Measurements from ENCODE around the gene LRRC37A2.
"Not testable (repeated sequence)": the region's sequence is repeated elsewhere in the genome, so short reads cannot be mapped to it uniquely, and the experiment has no call there.

The LRRC37A2 gene

DNA sequence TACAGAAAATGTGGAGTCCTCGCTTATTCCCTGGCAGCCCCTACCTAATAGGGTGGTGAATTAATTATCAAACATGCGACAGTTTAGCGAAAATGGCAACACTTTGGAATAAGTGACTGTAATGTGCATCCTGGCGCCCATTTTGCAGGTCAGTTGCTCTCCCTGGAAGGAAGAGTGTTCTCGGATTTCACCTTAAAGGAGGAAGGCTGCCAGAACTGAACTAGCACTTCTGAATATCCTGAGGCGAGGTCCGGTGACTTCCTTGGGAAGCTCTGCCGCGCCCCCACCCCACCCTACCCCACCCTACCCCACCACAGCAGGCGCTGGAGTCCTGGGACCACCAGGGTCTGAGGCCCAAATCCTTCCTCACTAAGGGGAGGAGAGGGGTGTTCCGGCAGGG lies at the start of gene LRRC37A2:
TSS of gene LRRC37A2 (plus strand) at position 301 of the 400 bp plus-strand sequence. CDS start 245 bp downstream, outside the sequence.
- DNase-seq (ENCODE audit: low spot score): not testable (repeated sequence)

DNA sequence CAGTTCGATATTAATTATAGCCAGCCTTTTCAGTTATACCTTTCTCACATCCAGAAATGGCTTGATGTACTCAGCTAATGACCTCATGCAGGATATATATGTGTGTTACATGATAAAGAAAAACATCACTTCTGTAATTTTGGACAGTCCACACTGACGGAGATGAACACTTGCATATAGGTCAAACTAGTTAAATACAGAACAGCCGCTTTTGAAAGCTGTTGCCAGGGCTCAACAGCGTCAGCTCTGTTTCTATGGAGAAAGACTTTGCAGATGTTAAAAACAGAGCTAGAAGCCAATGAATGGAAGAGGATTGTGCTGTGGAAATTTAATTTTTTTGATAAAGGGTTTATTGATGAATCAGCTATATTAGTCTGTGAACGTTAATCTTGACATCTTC lies 44.6 kb upstream of the LRRC37A2 start:
- not testable (repeated sequence) for DNase-seq (ENCODE audit: low spot score)

DNA sequence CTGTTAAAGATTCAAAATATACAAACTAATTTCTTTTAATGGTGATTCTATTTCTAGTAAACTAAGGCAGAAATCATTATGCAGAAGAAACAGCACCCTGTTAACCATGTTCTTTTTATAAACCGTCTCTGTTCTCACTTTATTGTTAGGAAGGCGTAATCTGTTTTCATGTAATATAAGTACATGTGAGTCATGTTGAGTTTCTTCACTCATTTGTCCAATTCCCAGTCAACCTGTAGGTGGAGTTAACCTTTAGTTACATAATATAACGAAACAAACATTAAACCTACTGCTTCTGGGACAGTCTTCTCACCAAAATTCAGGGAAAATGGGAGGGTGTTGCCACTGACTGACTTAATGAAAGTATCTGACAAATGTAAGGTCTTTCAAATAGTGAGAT lies 37.8 kb upstream of the LRRC37A2 start:
- DNase-seq (ENCODE audit: low spot score): not testable (repeated sequence)

DNA sequence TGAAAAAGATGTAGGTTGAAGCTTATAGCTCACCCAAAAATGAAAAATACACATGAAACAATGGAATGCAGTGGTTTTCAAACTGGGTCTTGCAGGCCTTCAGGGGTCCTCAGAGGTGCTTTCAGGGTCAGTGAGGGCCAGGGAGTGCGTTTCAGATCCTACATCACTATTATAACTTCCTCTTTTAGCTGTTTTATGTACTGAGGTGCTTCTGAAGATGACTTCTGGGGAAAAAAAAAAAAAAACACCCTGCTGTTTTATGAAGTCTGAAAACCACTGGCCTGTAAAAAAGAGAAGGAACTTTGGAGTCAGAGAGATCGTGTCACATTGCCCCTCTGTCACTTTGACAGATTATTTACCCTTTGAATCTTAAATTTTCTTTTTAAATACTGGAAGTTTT lies 36.7 kb upstream of the LRRC37A2 start:
- DNase-seq (ENCODE audit: low spot score): not testable (repeated sequence)

DNA sequence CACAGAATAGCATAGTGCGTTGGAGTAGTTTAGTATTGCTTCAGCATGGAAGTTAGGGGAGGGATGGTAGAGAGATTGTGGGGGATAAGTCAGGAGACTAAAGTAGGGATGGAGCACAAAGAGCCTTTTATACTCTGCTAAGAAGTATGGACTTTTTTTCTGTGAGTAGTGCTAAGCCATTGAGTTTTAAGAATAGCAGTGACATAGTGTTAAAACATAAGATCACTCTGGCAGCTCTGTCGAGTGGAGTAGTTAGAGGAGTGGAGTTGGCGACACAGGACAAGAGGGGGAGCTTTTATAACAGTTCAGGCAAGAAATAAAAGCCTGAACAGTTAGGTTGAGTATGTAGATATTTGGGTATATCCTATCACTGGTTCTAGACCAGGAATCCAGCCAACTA lies 33.4 kb upstream of the LRRC37A2 start:
- not testable (repeated sequence) for DNase-seq (ENCODE audit: low spot score)

DNA sequence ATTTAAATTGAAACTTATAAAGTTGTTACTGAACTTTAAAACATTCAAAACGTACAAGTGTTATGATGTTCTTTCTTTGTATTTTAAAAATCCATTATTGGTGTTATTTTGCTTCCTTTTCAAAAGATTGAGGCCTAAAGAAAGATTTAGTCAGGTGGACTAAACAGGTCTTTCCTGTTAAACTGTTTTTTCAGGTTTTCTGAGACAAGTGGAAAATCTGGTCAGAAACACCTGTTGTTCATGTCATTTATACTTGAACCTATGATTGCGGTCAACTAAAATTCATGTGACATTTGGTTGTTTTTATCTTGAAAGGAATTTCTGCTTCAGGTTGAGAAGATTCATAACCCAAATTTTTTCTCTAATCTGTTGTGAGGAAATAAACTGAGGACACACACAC lies 31.0 kb upstream of the LRRC37A2 start:
- not testable (repeated sequence) for DNase-seq (ENCODE audit: low spot score)

DNA sequence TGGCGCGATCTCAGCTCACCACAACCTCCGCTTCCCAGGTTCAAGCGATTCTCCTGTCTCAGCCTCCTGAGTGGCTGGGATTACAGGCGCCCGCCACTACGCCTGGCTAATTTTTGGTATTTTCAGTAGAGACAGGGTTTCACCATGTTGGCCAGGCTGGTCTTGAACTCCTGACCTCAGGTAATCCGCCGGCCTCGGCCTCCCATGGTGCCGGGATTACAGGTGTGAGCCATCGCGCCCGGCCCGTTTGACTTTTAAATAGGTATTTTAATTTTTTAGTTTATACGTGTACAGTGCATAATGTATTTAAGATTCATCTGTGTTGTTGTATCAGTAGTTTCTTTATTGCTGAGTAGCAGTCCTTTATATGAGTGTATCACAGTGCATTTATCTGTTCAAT lies 20.2 kb upstream of the LRRC37A2 start:
- not testable (repeated sequence) for DNase-seq (ENCODE audit: low spot score)

DNA sequence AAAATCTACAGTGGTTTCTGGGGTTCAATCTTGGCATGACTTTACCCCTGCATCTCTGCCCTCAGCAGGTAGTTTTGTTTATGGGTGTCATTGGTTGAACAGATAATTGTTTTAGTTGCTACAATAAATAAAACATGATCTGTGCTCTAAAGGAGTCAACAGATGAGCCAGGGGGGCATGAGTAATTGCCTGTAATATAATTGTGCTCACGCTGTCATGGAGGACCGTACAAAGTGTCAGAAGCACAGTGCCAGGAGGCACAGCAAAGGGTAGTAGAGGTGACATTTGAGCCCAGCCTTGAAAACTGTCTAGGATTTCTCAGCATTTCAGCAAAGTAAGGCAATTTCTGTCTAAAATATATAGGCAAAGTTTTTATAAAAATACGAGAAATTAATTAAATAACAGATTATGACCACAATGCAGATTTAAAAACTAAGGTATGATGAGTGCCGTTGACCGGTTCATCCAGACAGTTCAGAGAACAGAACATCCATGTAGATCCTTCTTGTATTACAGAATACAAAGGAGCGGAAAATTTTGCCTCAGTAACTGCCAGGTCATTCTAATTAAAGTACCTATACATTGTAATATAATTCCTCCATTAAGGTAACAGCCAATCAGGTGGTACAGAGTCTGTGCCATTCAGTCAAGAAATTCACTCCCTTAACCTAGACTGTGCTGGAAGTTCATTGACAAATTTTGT lies 12.7 kb upstream of the LRRC37A2 start:
- not testable (repeated sequence) for DNase-seq (ENCODE audit: low spot score)

DNA sequence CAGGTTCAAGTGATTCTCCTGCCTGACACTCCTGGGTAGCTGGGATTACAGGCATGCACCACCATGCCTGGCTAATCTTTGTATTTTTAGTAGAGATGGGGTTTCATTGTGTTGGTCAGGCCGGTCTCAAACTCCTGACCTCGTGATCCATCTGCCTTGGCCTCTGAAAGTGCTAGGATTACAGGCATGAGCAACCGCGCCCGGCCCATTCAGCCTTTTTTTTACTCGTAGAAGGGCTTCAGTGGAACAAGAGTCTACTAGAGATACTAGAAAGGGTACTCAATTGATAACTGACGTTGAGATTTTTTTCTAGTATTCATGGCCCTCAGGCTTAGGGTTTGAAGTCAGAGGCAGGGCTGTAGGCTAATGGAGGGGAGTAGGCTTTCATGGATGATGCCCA lies 6.4 kb upstream of the LRRC37A2 start:
- not testable (repeated sequence) for DNase-seq (ENCODE audit: low spot score)

DNA sequence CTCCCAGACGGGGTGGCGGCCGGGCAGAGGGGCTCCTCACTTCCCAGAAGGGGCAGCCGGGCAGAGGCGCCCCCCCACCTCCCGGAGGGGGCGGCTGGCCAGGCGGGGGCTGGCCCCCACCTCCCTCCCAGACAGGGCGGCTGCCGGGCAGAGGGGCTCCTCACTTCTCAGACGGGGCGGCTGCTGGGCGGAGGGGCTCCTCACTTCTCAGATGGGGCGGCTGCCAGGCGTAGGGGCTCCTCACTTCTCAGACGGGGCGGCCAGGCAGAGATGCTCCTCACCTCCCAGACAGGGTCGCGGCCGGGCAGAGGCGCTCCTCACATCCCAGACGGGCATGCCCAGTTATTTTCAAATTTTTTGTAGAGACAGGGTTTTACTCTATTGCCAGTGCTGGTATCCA lies 22.4 kb downstream of the LRRC37A2 start:
- DNase-seq (ENCODE audit: low spot score): not testable (repeated sequence)

DNA sequence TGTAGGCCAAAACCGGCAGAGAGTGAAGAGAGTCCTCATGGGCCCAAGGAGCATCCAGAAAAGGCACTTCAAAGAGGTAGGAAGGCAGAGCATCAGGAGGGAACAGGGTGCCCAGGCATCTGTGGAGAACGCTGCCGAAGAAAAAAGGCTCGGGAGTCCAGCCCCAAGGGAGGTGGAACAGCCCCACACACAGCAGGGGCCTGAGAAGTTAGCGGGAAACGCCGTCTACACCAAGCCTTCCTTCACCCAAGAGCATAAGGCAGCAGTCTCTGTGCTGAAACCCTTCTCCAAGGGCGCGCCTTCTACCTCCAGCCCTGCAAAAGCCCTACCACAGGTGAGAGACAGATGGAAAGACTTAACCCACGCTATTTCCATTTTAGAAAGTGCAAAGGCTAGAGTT lies 36.3 kb downstream of the LRRC37A2 start:
- not testable (repeated sequence) for DNase-seq (ENCODE audit: low spot score)

DNA sequence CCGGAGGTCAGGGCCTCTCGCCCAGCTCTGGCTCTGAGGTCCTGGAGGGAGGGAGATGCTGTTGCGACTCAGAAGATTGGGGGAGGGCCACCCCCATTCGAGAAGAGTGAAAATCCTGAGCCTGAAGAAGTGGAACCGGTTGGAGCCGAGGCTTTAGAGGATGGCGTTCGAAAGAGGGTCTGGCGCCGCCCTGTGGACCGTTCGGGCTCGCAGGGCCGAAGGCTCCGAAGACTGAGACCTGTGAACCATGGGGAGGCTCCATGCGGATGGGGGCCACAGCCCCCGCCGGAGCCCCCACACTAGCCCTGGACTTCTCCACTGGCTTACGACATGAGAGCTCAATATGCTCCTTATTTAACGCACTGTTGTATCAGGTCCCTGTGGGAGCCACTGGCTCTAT lies 46.9 kb downstream of the LRRC37A2 start:
- DNase-seq (ENCODE audit: low spot score): not testable (repeated sequence)

DNA sequence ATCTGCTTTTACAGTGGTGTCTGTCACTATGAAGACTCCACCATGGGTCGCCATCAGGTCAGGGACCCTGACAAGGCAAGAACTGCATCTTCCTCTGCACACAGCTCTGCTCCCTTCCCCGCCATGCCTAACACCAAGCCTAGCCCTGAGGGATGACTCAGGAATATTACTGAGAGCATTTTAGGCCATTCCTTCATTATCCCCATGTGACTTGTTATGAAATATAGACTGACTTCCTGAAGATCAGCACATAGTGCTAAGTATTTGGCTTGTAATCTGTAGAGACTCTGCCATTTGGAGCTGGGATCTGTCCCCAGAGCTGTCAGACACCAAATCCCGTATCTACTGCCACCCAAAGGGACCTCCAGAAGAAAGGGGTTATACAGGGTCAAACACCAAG lies 47.8 kb downstream of the LRRC37A2 start:
- not testable (repeated sequence) for DNase-seq (ENCODE audit: low spot score)

DNA sequence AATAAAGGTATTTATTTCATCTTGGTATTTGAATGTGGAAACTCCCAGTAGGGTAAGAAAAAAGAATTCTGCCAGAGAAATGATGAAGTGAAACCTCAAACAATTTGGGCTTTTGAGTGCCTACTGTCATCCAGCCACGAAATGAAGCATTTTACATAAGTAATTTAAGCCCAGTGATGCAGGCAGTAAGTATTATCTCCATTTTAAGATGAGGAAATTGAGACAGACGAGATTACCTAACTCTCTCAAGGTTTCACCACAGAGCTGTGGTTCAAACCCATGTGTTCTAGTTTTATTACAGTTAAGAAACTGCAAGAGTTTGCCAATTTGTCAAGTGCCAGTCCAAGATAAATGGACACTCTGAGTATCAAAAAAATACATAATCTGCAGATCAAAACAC lies 54.0 kb downstream of the LRRC37A2 start:
- DNase-seq (ENCODE audit: low spot score): not testable (repeated sequence)

DNA sequence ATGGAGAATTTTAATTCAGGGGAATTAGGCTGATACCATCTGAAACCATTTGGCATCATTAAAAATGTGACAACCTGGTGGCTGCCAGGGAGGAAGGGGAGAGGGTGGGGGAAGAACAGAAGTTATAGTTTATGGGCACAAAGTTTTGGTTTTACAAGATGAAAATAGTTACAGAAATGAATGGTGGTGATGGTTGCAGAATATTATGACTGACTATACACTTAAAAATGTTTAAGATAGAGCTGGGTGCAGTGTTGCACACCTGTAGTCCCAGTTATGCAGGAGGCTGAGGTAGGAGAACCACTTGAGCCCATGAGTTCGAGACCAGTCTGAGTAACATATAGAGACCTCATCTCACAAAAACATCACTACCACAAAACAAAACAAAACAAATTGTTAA lies 54.7 kb downstream of the LRRC37A2 start:
- DNase-seq (ENCODE audit: low spot score): not testable (repeated sequence)

DNA sequence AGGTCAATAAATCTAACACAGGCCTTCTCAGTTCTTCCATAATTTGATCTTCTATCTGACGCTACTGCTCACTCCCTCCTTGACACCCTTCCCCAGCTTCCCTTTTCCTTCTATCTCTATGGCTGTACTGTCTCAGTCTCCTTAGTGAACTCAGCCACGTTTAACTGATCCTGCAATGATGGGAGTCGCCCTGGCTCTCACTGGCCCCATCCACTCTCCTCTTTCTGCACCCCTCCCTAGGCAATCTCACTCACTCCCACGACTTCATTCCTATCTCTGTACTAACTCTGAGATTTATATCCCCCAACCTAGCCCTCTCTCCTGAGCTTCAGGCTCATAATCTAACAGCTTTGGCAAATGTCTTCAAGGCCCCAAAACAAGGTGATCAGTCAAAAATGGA lies 59.5 kb downstream of the LRRC37A2 start:
- not testable (repeated sequence) for DNase-seq (ENCODE audit: low spot score)

DNA sequence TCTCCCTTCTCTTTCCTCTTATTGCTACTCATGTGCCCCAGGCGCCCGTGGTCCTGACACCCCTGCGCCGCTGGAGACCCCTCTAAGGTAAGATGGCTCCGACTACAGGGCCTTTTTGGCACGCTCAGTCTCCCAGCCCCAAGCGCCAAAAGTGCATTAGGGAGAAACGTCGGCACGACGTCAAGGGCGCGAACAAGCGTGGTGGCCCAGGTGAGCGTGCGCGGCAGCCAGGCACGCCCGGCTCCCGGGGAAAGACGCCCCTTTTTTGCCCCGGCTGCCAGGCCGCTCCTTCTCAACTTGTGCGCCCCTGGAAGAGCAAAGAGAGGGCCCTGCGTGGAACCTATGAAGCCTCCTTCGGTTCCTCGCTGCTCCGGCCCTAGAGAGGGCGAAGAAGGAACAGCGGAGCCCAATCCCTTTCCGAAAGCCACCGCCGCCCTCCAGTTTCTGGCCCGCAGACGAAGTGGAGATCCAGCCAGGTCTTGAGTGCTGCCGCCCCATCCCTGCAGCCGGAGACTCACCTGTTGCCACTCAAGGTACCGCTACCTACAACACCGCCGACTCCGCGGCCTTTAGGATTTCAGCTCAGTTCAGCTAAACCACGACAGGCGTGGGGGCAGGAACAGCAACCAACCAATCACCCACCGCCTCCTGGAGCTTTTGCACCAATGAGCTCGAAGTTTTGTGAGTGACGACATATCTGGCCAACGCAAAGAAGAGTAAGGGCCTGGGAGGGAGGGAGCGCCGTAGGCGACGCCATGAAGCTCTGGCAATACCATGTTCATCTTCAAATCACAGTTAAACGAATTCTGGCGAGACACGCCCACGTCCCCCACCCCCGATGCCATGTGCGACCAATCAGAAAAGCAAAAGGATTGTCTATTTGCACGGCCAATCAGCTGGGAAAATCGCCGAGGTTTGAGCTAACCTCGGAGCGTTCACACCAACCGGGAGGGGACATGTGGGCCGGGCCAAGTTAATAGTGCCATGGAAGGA lies 67.1 kb downstream of the LRRC37A2 start, which contains the start of gene ARL17A:
TSS of gene ARL17A (minus strand) at position 609 of the 993 bp plus-strand sequence. CDS start 3,369 bp downstream, outside the sequence.
- DNase-seq (ENCODE audit: low spot score): not testable (repeated sequence)

DNA sequence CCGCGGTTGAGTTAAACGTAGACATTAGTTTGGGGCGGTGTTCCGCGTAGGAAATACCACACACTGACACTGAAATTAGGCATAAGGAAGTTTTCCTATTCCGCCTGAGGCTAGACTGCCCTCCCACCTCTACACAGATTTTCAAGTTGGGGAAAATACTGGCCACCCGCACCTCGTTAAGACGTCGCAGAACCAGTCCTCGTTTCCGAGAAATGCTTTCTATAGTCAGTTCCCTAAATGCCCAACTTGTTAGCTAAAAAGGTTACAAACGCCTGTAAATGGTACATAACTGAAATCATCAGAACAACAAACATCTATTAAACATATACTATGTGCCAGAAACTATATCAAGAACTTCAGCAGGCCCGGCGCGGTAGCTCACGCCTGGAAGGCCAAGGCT lies 67.8 kb downstream of the LRRC37A2 start:
- not testable (repeated sequence) for DNase-seq (ENCODE audit: low spot score)

DNA sequence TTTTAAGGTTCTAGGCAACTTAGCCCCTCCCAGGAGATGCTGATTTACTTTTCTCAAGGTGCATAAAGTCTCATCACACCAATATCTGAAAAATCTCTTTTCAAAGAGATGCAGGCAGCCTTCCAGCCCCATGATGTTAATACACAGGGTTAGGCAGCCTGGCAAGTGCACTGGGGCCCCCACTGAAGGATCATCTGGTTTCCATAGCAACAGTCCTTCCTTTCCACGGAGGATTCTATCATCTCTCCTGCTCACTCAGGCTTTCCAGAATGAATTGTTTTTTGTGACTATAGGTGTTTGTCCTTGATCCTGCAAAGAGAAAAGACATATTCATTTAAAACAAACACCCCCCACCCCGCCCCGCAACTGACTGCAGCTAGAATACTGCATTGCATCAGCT lies 73.2 kb downstream of the LRRC37A2 start:
- DNase-seq (ENCODE audit: low spot score): not testable (repeated sequence)

DNA sequence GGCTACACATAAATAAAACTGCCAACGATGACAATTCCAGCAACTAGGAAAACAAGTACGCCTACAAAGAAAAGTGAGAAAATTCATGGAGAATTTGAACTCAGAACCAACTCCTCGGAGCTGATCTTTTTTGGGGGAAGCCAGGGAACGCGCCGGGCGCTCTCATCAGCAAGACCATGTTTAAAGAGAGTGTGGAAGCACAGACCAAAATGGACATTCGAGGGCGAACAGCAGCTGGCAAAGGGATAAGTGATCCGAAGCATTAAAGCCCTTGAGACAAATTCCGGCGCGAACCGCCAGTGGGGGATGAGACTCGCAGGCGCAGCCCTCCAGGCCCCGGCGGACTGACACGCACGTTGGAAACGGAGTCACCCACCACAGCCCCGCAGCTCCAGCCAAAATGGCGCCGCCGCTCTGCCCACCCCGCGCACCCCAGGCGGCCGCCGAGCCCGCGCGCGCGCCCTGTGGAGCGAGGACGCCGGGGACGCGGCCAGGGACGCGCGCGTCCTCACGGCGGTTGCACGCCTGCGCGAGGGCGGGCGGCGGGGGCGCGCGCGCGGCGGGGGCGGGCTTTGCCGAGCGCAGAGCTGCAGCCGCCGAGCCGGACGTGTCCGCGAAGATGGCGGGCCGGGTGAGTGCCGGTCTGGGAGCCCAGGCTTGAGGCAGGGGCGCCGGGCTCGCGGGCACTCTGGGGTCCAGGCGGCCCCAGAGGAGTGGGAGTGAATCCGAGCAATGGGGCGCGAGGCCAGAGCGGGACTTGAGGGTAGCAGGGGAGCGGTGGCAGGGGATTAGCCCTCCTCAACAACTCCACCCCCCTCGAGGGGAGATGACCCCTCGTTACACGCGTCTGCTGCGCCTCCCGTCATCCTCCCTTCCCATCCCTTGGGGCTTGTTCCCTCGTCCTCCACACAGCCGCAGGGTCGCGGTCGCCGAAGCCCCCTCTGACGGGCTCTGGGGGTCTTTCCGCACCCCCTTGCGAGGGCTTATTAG lies 78.2 kb downstream of the LRRC37A2 start, which contains the start of gene NSF:
TSS of gene NSF (plus strand) at position 513 of the 990 bp plus-strand sequence. CDS start at position 620, 107 bp downstream.
- not testable (repeated sequence) for DNase-seq (ENCODE audit: low spot score)

DNA sequence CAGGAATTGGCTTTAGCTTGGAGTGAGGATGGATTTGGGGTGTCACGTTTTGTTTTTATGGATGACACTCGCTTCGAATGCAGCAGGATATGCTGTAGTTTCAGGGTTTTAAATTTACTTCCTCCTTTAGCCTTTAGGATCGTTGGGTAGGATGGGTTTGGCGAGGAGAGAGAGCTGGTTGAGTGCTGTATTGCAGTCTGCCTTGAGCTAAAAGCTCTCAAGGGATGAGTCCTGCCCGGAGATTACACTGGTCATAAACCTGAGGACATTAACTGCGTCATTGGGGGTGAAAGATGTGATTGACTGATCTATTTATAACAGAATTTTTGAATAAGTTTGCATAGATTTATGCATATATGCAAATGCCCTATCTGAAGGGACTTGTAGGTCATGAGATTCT lies 79.1 kb downstream of the LRRC37A2 start:
- not testable (repeated sequence) for DNase-seq (ENCODE audit: low spot score)
